Adrenal gland (tissue), 12 donors: Measurements from ENCODE around the gene ABCF2. TPM values are rescaled to one million over a fixed set of nuclear protein-coding genes. Genes with fewer than 3 reads are reported as not detected.

Source experiments
- DNase-seq, 7 donors: peaks; one replicate each; pipeline ENCODE4 v3.0.0-alpha.2; 2019 to 2020
- H3K27ac ChIP-seq, 5 donors: fragments of 200-600 bp; sonication (generic) in 4 of 5; 1 replicate in 3 of 5; 2 replicates in 2 of 5; pipeline versions ENCODE4 v1.5.1 to v1.8.0; 2016 to 2020; ENCODE audit warnings: mild to moderate bottlenecking in 1 of 5
- H3K27me3 ChIP-seq: fragments of 200-600 bp; 2 replicates; pipeline ENCODE4 v1.8.0; 2021
- H3K36me3 ChIP-seq, 2 donors: fragments of 200-600 bp; replicated peaks in 1 of 2; 1 replicate in 1 of 2; 2 replicates in 1 of 2; pipeline versions ENCODE4 v1.5.1 to v1.8.0; 2018 to 2022
- H3K4me1 ChIP-seq, 2 donors: fragments of 200-600 bp; replicated peaks in 1 of 2; 1 replicate in 1 of 2; 2 replicates in 1 of 2; pipeline versions ENCODE4 v1.5.1 to v1.8.0; 2018 to 2021
- H3K4me3 ChIP-seq, 4 donors: fragments of 200-600 bp; sonication (generic) in 3 of 4; one replicate each; pipeline ENCODE4 v1.5.1; 2016 to 2018
- H3K9me3 ChIP-seq, 3 donors: fragments of 200-600 bp; sonication (generic) in 1 of 3; replicated peaks in 1 of 3; 1 replicate in 2 of 3; 2 replicates in 1 of 3; pipeline versions ENCODE4 v1.5.1 to v1.8.0; 2016 to 2021
- POLR2A ChIP-seq, 2 donors: fragments of 450-650 bp; IDR thresholded peaks; one replicate each; pipeline ENCODE4 v1.6.1; 2017; ENCODE audit warnings: antibody characterized with exemption in 2 of 2, mild to moderate bottlenecking in 2 of 2, moderate library complexity in 1 of 2
- WGBS, 4 donors: extraction: QIAGEN DNeasy Blood & Tissue Kit in 2 of 4; methylation state at CpG; one replicate each; pipeline versions ENCODE4 v1.1.5 to v1.1.7; 2013 to 2017; 5-methylcytosine and 5-hydroxymethylcytosine counted together
- intact Hi-C, 2 donors: fragments of 100-400 bp; cut with DNase I; formaldehyde crosslinking; loops; one replicate each; pipeline versions ENCODE4 v1.14.1 to v1.15.0; 2022 to 2023
- polyA plus RNA-seq, 3 donors: library from polyadenylated mRNA; stranded (reverse); fragments of 200-250 nt in 2 of 3; fragments of 350-450 nt in 1 of 3; fragmentation: Illumina TruSeq in 1 of 3; extraction: RNeasy Lipid Tissue Mini Kit (QIAGEN cat#74804) in 1 of 3; gene quantifications; one replicate each; pipeline ENCODE4 v1.2.3, GENCODE V29; 2013 to 2014
- total RNA-seq, 9 donors: library from RNA; depleted of rRNA in 4 of 9; stranded (reverse); fragments of >200 nt in 4 of 9; fragments of 120-200 nt in 1 of 9; fragmentation: NEBNext Ultra II Directional in 1 of 9; extraction: Animal tissue kit (Norgen Biotek cat#: 25700) in 1 of 9; gene quantifications; one replicate each; pipeline versions ENCODE4 v1.1.0 to v1.2.4, GENCODE V29; 2013 to 2023
- TF ChIP-seq, protein P1 (sequence below), 6 experiments: fragments of 450-650 bp in 4 of 6; fragments of 200-600 bp in 2 of 6; sonication (generic) in 1 of 6; IDR thresholded peaks; 1 replicate in 5 of 6; 2 replicates in 1 of 6; pipeline versions ENCODE4 v1.5.1 to v1.8.0; 2016 to 2021; ENCODE audit warnings: antibody characterized with exemption in 6 of 6, mild to moderate bottlenecking in 2 of 6, moderate library complexity in 1 of 6
- donor health status: healthy with polysubstance abuse.
- donor health status: Bipolar disorder and iron deficiency.
- donor health status: DM: yes; HTN: yes; CAD: no.
- donor health status: DM: no; HTN: no; CAD: no.
- donor health status: DM: no; HTN: no; CAD: no.
- donor health status: DM: yes; HTN: yes; CAD: no.

Gene ABCF2
- total and polyA plus RNA-seq, 12 donors: 15.6 to 110 (median 29.3) TPM

DNA sequence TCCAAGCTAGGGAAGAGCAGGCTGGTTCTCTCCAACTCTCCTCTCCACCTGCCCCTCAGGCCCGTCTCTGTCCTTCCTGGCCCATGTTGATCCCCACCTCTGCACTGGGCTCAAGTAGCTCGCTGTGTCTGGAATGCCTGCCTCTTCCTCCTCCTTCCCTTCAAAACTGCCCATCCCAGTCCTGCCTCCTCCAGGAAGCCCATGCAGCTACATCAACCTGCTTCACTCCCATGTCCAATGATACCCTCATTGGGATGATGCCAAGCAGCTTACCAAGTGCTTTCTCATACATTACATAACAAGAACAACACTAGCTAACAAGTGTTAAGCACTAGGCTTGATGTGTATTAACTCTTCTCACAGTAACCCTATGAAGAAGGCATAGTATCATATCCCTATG lies 48.2 kb downstream of the ABCF2 start:
- no peaks in the 10 kb centered on the region for H3K4me1 ChIP-seq
- H3K36me3 ChIP-seq: no peaks in the 10 kb centered on the region
- H3K27me3 ChIP-seq: peaks cover 9% of the 10 kb centered on the region
- intact Hi-C loops: loop anchor here in 1 of 2 donors (10.0 kb wide), 1 partner anchor 126 kb away; no protein-coding TSS in a partner anchor
- no peak overlapping the region for H3K4me3 ChIP-seq
- WGBS, 4 donors: 55 to 80% (median 66%) methylated on average over 2 of the region's 2 CpGs
- H3K27ac ChIP-seq: no peak overlapping the region
- H3K9me3 ChIP-seq: no peaks in the 10 kb centered on the region
- no peak for DNase-seq
- TF ChIP-seq, protein P1, sequence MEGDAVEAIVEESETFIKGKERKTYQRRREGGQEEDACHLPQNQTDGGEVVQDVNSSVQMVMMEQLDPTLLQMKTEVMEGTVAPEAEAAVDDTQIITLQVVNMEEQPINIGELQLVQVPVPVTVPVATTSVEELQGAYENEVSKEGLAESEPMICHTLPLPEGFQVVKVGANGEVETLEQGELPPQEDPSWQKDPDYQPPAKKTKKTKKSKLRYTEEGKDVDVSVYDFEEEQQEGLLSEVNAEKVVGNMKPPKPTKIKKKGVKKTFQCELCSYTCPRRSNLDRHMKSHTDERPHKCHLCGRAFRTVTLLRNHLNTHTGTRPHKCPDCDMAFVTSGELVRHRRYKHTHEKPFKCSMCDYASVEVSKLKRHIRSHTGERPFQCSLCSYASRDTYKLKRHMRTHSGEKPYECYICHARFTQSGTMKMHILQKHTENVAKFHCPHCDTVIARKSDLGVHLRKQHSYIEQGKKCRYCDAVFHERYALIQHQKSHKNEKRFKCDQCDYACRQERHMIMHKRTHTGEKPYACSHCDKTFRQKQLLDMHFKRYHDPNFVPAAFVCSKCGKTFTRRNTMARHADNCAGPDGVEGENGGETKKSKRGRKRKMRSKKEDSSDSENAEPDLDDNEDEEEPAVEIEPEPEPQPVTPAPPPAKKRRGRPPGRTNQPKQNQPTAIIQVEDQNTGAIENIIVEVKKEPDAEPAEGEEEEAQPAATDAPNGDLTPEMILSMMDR (IDR thresholded peaks at IDR 0.05): no peak
- no peak for TF ChIP-seq POLR2A (IDR thresholded peaks at IDR 0.05)

DNA sequence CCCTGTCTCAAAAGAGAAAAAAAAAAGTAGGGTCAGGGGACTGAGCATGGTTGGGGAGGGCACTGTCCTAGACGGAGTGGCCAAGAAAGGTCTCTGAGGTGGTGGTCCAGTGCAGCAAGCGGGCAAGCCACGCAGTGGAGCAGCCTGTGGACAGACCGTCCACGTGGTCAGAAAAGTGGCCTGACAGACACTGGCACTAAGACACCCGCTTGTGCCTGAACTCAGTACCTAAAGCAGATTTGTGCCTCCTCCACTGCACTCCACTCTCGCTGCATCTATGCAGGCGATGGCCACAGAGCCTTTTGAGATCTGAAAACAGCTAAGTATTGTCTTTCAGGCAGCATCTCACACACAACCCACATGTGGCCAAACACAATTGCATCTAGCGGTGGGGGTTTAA lies 48.8 kb downstream of the ABCF2 start:
- H3K4me1 ChIP-seq: no peaks in the 10 kb centered on the region
- DNase-seq: no peak
- H3K27ac ChIP-seq: no peak overlapping the region
- TF ChIP-seq, protein P1 (IDR thresholded peaks at IDR 0.05): no peak
- no peak for TF ChIP-seq POLR2A (IDR thresholded peaks at IDR 0.05)
- no peaks in the 10 kb centered on the region for H3K9me3 ChIP-seq
- H3K4me3 ChIP-seq: no peak overlapping the region
- 81 to 92% (median 82%) methylated on average over 9 of the region's 9 CpGs for WGBS, 4 donors
- H3K36me3 ChIP-seq: no peaks in the 10 kb centered on the region
- H3K27me3 ChIP-seq: peaks cover 9% of the 10 kb centered on the region
- intact Hi-C loops: loop anchor here in 1 of 2 donors (10.0 kb wide), 1 partner anchor 127 kb away; no protein-coding TSS in a partner anchor

DNA sequence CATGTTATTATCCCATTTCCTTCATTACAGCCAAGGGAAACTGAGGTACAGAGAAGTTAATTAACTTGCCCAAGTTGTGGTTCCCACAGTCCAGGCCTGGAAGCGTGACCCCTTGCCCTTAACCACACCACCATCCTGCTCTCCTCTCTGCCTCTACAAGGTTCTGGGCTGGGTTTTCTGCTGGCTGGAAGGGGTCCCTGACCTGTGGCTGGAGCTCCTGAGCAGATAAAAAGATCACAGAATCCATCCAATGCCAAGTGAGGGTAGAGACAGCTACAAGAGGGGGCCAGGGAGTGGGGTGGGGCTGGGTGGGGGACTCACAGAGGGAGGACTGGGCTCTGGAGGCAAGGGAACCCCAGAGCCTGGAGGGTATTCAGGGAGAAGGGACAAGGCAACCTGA lies 49.7 kb downstream of the ABCF2 start:
- intact Hi-C loops: loop anchor here in 1 of 2 donors (10.0 kb wide), 1 partner anchor 127 kb away; no protein-coding TSS in a partner anchor
- 72 to 92% (median 85%) methylated on average over 1 of the region's 1 CpG for WGBS, 4 donors
- TF ChIP-seq POLR2A (IDR thresholded peaks at IDR 0.05): no peak
- TF ChIP-seq, protein P1 (IDR thresholded peaks at IDR 0.05): no peak
- Histone ChIP-seq H3K4me3 (no peak overlapping the region), H3K9me3 (no peaks in the 10 kb centered on the region), H3K4me1 (no peaks in the 10 kb centered on the region), H3K27ac (no peak overlapping the region), H3K27me3 (peaks cover 14% of the 10 kb centered on the region), H3K36me3 (no peaks in the 10 kb centered on the region)
- no peak for DNase-seq

DNA sequence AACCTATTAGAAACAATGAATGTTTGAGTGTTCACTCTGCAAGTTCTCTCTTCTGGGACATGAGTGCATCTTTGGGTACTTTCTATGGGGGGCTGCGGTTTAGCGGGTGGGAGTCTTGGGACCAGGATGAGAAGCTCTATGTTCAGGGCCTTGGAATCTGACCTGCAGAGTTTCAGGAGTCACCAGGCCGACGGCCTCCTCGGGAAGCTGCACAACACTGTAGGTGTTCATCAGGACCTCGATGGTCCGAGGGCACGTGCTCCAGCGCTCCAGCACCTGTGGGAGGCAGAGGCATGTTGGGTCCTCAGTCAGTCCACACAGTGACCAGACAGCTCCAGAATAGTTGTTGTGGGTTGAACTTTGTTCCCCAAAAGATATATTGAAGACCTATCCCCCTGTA lies 50.6 kb downstream of the ABCF2 start:
- peaks cover 14% of the 10 kb centered on the region for H3K27me3 ChIP-seq
- H3K36me3 ChIP-seq: no peaks in the 10 kb centered on the region
- 61 to 92% (median 89%) methylated on average over 9 of the region's 9 CpGs for WGBS, 4 donors
- no peaks in the 10 kb centered on the region for H3K9me3 ChIP-seq
- H3K27ac ChIP-seq: no peak overlapping the region
- no peaks in the 10 kb centered on the region for H3K4me1 ChIP-seq
- no peak overlapping the region for H3K4me3 ChIP-seq
- DNase-seq: no peak
- TF ChIP-seq, protein P1 (IDR thresholded peaks at IDR 0.05): no peak
- TF ChIP-seq POLR2A (IDR thresholded peaks at IDR 0.05): no peak
- intact Hi-C loops: loop anchor here in 1 of 2 donors (10.0 kb wide), 1 partner anchor 128 kb away; no protein-coding TSS in a partner anchor
